ENCODE results near the gene ABLIM1.
"Not testable (repeated sequence)": the region's sequence is repeated elsewhere in the genome, so short reads cannot be mapped to it uniquely, and the experiment has no call there.

Gene ABLIM1

GRCh38 chr10:114658175-114658574, at the start of gene ABLIM1:
Gene ABLIM1, minus strand, starts transcription at chr10:114658275. Its CDS starts 75 bp downstream, at chr10:114658200.
- in situ Hi-C loops (cut with MboI; ENCODE audit: low pct_unique_long_range_greater_than_20kb, low sequenced_read_pairs, unreplicated experiment), result no loop called here
- no peak for DNase-seq (ENCODE audit: low spot score)
- TF ChIP-seq CTCF (IDR thresholded peaks at IDR 0.05; ENCODE audit: extremely low read depth, insufficient read depth, missing control alignments), result no peak

GRCh38 chr10:114706458-114707055, 48.5 kb upstream of the ABLIM1 start:
- in situ Hi-C loops (cut with MboI; ENCODE audit: low pct_unique_long_range_greater_than_20kb, low sequenced_read_pairs, unreplicated experiment), result no loop called here
- TF ChIP-seq CTCF (IDR thresholded peaks at IDR 0.05; ENCODE audit: extremely low read depth, insufficient read depth, missing control alignments), result no peak
- DNase-seq (ENCODE audit: low spot score), result no peak

GRCh38 chr10:114704679-114705078, 46.6 kb upstream of the ABLIM1 start:
- in situ Hi-C loops (cut with MboI; ENCODE audit: low pct_unique_long_range_greater_than_20kb, low sequenced_read_pairs, unreplicated experiment), result no loop called here
- DNase-seq (ENCODE audit: low spot score), result no peak
- no peak for TF ChIP-seq CTCF (IDR thresholded peaks at IDR 0.05; ENCODE audit: extremely low read depth, insufficient read depth, missing control alignments)

GRCh38 chr10:114703377-114704107, 45.5 kb upstream of the ABLIM1 start:
- peak; percentile 23 for DNase-seq (ENCODE audit: low spot score)
- in situ Hi-C loops (cut with MboI; ENCODE audit: low pct_unique_long_range_greater_than_20kb, low sequenced_read_pairs, unreplicated experiment), result no loop called here
- peak; percentile 49 for TF ChIP-seq CTCF (IDR thresholded peaks at IDR 0.05; ENCODE audit: extremely low read depth, insufficient read depth, missing control alignments)

GRCh38 chr10:114698271-114699061, 40.4 kb upstream of the ABLIM1 start:
- no peak for TF ChIP-seq CTCF (IDR thresholded peaks at IDR 0.05; ENCODE audit: extremely low read depth, insufficient read depth, missing control alignments)
- in situ Hi-C loops (cut with MboI; ENCODE audit: low pct_unique_long_range_greater_than_20kb, low sequenced_read_pairs, unreplicated experiment), result loop anchor here (10.0 kb wide), 1 partner anchor 224 kb away; no protein-coding TSS in a partner anchor
- DNase-seq (ENCODE audit: low spot score), result no peak

- no peak for TF ChIP-seq CTCF (IDR thresholded peaks at IDR 0.05; ENCODE audit: extremely low read depth, insufficient read depth, missing control alignments)
- in situ Hi-C loops (cut with MboI; ENCODE audit: low pct_unique_long_range_greater_than_20kb, low sequenced_read_pairs, unreplicated experiment), result loop anchor here (10.0 kb wide), 1 partner anchor 222 kb away; no protein-coding TSS in a partner anchor
- DNase-seq (ENCODE audit: low spot score), result no peak
Measured at GRCh38 chr10:114697061-114697598, 39.1 kb upstream of the ABLIM1 start.

- in situ Hi-C loops (cut with MboI; ENCODE audit: low pct_unique_long_range_greater_than_20kb, low sequenced_read_pairs, unreplicated experiment), result loop anchor here (10.0 kb wide), 1 partner anchor 222 kb away; no protein-coding TSS in a partner anchor
- DNase-seq (ENCODE audit: low spot score), result not testable (repeated sequence)
Measured at GRCh38 chr10:114696301-114696700, 38.2 kb upstream of the ABLIM1 start.

All from GM13977 (cell line).